ENCODE results near the gene ZNF280B.

GRCh38 chr22:22462813-22463567 lies 45.6 kb downstream of the ZNF280B start:
- TF ChIP-seq, protein P1, sequence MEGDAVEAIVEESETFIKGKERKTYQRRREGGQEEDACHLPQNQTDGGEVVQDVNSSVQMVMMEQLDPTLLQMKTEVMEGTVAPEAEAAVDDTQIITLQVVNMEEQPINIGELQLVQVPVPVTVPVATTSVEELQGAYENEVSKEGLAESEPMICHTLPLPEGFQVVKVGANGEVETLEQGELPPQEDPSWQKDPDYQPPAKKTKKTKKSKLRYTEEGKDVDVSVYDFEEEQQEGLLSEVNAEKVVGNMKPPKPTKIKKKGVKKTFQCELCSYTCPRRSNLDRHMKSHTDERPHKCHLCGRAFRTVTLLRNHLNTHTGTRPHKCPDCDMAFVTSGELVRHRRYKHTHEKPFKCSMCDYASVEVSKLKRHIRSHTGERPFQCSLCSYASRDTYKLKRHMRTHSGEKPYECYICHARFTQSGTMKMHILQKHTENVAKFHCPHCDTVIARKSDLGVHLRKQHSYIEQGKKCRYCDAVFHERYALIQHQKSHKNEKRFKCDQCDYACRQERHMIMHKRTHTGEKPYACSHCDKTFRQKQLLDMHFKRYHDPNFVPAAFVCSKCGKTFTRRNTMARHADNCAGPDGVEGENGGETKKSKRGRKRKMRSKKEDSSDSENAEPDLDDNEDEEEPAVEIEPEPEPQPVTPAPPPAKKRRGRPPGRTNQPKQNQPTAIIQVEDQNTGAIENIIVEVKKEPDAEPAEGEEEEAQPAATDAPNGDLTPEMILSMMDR (IDR thresholded peaks at IDR 0.05; ENCODE audit: poor library complexity), result no peak
- TF ChIP-seq EZH2 (IDR thresholded peaks at IDR 0.05; ENCODE audit: borderline replicate concordance) (no peak), EZH2phosphoT487 (IDR thresholded peaks at IDR 0.05; ENCODE audit: low read depth, severe bottlenecking, unreplicated experiment) (no peak)

Data from hepatocyte (in vitro differentiated cells).